Suprapubic skin (tissue), 4 donors: Measurements from ENCODE around the gene IL24.

ENCODE experiments used
- POLR2A ChIP-seq, 2 donors: fragments of 450-650 bp; IDR thresholded peaks; one replicate each; pipeline ENCODE4 v1.6.1; 2017; ENCODE audit warnings: antibody characterized with exemption in 2 of 2, mild to moderate bottlenecking in 2 of 2, moderate library complexity in 2 of 2
- POLR2AphosphoS5 ChIP-seq, 3 donors: sonication (generic); formaldehyde crosslinking; IDR thresholded peaks; one replicate each; pipeline ENCODE4 v1.6.1; 2017; ENCODE audit warnings: antibody characterized with exemption in 3 of 3
- TF ChIP-seq, protein P1 (sequence below), 2 donors: fragments of 200-600 bp in 1 of 2; fragments of 450-650 bp in 1 of 2; sonication (generic) in 1 of 2; IDR thresholded peaks; one replicate each; pipeline ENCODE4 v1.5.1; 2016 to 2019; ENCODE audit warnings: antibody characterized with exemption in 2 of 2, mild to moderate bottlenecking in 1 of 2, moderate library complexity in 1 of 2

DNA sequence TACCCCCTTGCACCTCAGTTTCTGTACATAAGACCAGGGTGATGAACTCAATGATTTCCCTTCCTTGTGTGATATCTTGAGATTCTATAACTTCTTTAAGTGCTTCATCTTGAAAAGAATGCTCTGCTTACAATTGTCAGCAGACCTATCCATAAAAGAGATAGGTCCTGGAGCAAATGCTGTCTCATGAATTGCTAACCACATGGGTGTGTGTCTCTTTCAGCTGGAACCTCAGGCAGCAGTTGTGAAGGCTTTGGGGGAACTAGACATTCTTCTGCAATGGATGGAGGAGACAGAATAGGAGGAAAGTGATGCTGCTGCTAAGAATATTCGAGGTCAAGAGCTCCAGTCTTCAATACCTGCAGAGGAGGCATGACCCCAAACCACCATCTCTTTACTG lies 29.0 kb upstream of the IL24 start:
- TF ChIP-seq, protein P1, sequence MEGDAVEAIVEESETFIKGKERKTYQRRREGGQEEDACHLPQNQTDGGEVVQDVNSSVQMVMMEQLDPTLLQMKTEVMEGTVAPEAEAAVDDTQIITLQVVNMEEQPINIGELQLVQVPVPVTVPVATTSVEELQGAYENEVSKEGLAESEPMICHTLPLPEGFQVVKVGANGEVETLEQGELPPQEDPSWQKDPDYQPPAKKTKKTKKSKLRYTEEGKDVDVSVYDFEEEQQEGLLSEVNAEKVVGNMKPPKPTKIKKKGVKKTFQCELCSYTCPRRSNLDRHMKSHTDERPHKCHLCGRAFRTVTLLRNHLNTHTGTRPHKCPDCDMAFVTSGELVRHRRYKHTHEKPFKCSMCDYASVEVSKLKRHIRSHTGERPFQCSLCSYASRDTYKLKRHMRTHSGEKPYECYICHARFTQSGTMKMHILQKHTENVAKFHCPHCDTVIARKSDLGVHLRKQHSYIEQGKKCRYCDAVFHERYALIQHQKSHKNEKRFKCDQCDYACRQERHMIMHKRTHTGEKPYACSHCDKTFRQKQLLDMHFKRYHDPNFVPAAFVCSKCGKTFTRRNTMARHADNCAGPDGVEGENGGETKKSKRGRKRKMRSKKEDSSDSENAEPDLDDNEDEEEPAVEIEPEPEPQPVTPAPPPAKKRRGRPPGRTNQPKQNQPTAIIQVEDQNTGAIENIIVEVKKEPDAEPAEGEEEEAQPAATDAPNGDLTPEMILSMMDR (IDR thresholded peaks at IDR 0.05), result no peak
- TF ChIP-seq POLR2AphosphoS5 (IDR thresholded peaks at IDR 0.05) (no peak), POLR2A (IDR thresholded peaks at IDR 0.05) (no peak)
